Mucosa of stomach (tissue), 1 donor: Measurements from ENCODE around the gene PGF.

Experiments used
- H3K27me3 ChIP-seq: one replicate; pipeline ENCODE4 v1.7.0; 2013; ENCODE audit warnings: mild to moderate bottlenecking, low read length; ENCODE audit not compliant: control insufficient read depth, insufficient read depth
- H3K36me3 ChIP-seq: one replicate; pipeline ENCODE4 v1.7.0; 2013; ENCODE audit warnings: low read length; ENCODE audit not compliant: control insufficient read depth, insufficient read depth
- H3K4me1 ChIP-seq: one replicate; pipeline ENCODE4 v1.7.0; 2013; ENCODE audit warnings: mild to moderate bottlenecking, low read length; ENCODE audit not compliant: control insufficient read depth, insufficient read depth
- H3K4me3 ChIP-seq: one replicate; pipeline ENCODE4 v1.7.0; 2013; ENCODE audit warnings: low read length
- H3K9ac ChIP-seq: one replicate; pipeline ENCODE4 v1.7.0; 2013; ENCODE audit warnings: mild to moderate bottlenecking, low read length, moderate library complexity
- H3K9me3 ChIP-seq: one replicate; pipeline ENCODE4 v1.7.0; 2013; ENCODE audit warnings: mild to moderate bottlenecking, low read length, moderate library complexity; ENCODE audit not compliant: control insufficient read depth
- donor health status: Pancreatic carcinoma.

The PGF gene

DNA sequence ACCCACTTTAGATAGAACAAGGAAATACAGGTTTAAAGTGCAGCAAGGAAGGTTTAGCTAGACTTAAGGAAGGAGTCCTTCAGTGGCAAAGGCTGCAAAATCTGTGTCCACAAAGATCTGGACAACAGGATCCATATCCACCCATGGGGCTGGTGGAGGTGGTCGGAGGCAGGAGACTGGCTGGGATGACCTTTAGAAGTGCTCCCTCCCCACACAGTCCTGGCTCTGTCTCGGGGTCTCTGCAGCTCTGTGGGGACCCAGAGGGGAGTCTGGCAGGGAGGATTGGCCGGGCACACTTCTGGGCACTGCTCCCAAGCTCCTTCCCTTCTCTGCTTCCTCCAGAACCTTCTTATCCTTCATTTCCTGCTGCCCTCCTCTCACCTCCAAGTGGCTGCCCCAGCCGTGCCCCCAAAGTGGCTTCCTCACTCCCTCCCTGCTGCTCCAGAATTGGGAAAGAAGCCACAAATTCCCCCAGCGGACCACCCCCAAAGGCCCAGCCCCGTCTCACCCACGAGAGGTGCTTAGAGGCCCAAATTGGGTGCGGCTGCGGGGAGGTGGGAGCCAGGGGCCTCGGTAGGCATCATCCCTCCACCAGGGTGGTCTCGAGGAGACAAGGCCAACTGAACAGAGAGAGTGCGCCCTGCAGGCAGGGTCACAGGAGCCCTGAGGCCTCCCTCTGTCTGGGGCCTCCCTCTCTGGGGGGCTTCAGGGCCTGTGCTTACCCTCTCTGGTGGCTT is 21.9 kb upstream of the PGF start:
- Histone ChIP-seq H3K36me3 (no peaks in the 10 kb centered on the region), H3K27me3 (no peaks in the 10 kb centered on the region), H3K9me3 (no peaks in the 10 kb centered on the region), H3K4me1 (peaks cover 4% of the 10 kb centered on the region), H3K4me3 (no peak overlapping the region), H3K9ac (no peak overlapping the region)

DNA sequence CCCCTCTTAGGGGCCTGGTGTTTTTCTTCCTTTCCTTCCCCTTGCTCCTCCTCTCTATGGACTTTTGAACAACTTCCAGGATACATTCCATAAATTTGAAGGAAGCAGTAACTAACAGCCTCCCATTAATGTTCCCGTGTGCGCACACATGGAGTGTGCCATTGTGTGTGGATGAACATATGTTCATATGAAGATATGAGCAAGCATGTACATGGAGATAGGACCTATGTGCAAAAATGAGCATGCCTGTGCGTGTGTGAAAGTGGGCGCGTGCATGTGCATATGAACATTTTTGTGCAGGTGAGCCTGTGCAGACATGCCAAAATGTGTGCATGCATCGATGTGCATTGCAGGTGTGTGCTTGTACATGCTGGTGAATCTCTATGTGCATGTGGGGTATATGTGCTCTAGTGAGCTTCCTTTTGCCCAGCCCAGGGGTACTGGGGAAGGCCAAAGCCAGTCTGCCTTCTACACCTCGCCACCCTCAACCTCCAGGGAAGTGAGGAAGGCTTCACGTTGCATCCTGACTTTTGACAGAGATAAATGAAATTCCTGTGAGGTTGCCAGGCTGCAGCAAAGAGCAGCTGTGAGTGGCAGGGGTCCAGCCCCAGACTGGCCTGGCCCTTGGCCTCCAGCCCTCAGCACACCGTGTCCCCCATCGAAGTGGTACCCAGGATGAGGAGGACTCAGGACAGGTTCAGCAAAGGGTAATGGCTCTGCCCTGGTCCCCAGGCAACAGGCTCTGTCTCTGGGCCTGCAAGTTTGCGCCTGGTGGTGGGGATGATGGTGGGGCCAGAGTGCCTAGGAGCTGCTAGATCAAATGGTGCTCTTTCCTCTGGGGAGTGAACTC is 21.1 kb upstream of the PGF start:
- Histone ChIP-seq H3K4me1 (peaks cover 4% of the 10 kb centered on the region), H3K9ac (no peak overlapping the region), H3K36me3 (no peaks in the 10 kb centered on the region), H3K9me3 (no peaks in the 10 kb centered on the region), H3K4me3 (no peak overlapping the region), H3K27me3 (no peaks in the 10 kb centered on the region)

DNA sequence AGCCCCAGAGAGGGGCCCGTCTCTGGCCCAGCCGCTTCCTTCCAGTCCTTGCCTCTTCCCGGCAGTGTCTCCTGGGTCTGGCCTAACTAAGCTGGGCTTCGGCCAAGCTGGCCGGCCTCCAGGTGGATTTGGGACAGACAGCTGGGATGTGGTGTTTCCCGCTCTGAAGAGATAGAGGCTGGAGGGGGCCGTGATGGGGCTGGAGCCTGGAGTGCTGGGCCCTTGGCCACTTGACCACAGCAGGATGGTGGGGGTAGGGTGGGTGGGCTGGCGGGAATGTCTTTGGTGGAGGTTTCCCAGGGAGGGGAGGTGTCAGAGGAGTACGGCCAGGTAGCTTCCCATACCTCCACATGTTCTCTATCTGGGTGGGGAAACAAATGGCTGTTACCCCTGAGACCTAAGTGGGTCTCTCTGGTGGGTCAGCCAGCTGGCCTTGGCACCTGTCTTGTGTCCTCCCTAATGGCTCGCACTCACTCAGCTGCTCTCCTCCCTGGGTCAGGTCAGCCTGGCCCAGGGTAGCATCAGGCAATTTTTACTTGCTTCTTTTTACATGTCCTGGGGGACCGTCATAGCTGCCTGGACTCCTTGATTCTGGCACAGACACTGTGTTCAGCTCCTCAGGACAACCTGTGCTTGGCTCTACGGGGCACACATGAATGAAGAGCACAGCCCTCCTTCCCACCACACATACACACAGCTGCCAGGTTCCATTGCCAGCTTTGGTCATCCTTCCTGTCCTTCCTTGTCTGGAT is 19.8 kb upstream of the PGF start:
- Histone ChIP-seq H3K4me3 (no peak overlapping the region), H3K27me3 (no peaks in the 10 kb centered on the region), H3K9ac (no peak overlapping the region), H3K9me3 (no peaks in the 10 kb centered on the region), H3K36me3 (no peaks in the 10 kb centered on the region), H3K4me1 (no peaks in the 10 kb centered on the region)

DNA sequence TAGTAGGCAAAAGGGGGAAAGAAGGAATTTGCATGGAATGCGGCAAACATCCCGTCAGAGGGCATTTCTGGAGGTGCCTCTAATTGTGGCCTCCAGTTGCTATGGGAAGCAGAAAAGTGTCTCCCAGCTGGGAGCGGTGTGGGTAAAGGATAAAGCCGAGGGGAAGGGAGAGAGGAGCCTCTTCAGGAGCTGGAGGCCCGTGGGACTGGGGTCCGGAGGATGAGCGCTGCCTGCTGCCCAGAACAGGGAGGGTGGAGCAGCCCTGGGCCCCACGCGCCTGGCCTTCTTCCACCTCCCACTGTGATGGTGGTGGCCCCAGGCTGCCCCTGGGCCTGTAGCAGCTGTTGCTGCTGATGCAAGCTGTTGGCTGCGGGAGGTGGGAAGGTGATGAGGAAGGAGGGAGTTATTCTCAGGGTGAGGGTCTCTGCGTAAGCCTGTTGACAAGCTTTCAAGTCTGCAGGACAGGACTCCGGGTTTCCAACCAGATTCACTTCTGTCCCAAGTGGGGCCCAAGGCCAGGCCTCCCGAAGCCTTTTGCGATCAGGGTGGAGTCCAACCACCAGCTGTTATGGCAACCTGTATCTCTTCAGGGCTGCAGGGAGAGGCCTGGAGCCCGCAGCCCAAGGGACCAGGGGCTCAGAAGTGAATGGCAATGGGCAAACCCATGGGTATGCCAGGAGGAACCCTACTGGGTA is 19.1 kb upstream of the PGF start:
- Histone ChIP-seq H3K4me1 (no peaks in the 10 kb centered on the region), H3K27me3 (no peaks in the 10 kb centered on the region), H3K4me3 (no peak overlapping the region), H3K36me3 (no peaks in the 10 kb centered on the region), H3K9ac (no peak overlapping the region), H3K9me3 (no peaks in the 10 kb centered on the region)

DNA sequence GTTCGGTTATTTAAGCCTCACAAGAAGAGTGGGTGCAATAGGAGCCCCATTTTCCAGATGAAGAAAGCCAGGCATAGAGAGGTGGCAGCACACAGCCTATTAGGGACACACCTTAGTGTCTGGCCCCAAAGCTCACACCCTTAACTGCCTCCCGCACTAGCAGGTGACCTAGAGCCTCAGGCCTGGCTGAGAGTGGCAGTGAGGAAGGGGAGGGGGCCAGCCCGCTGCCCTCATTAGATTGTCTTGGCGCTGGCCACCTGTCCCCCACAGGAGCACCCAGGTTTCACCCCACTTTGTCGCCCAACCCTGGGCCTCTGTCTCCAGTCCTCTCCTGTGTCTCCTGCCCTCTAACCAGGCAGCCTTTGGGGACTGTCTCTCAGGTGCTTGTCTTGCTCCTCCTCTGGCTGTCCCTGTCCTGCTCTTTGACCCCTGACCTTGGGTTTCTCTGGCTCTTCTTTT is 18.5 kb upstream of the PGF start:
- Histone ChIP-seq H3K36me3 (no peaks in the 10 kb centered on the region), H3K9ac (no peak overlapping the region), H3K27me3 (no peaks in the 10 kb centered on the region), H3K4me1 (no peaks in the 10 kb centered on the region), H3K9me3 (no peaks in the 10 kb centered on the region), H3K4me3 (no peak overlapping the region)

DNA sequence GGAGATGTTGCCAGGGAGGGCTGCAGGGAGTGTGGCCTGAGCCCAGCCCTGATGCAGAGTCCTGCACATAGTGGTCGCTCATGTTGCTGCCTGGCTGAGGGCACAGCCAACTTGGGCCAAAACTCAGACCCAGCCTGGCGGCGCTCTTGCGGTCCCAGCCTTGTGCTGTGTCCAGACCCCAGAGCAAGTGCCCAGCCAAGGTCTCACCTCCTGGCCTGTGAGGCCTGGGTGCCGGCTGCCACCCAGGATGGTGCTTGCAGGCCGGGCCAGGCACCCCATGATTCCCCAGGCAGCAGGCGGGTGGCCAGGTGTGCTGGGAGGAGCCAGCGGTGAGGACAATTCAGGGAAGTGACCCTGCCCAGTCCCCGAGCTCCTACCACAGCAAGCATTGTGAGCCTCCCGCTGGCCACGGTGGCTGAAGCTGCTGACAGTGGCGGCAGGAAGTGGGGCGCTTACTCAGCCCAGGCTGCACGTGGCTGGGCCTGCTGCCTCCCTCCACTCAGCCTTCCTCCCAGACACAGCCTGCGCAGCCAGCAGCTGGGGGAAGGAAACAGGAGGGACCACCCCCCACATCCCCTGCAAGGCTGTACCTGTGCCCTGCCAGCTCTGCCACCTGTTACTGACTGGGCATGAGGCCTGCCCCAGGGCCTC is 17.7 kb upstream of the PGF start:
- Histone ChIP-seq H3K4me1 (no peaks in the 10 kb centered on the region), H3K27me3 (no peaks in the 10 kb centered on the region), H3K9ac (no peak overlapping the region), H3K9me3 (no peaks in the 10 kb centered on the region), H3K36me3 (no peaks in the 10 kb centered on the region), H3K4me3 (no peak overlapping the region)

DNA sequence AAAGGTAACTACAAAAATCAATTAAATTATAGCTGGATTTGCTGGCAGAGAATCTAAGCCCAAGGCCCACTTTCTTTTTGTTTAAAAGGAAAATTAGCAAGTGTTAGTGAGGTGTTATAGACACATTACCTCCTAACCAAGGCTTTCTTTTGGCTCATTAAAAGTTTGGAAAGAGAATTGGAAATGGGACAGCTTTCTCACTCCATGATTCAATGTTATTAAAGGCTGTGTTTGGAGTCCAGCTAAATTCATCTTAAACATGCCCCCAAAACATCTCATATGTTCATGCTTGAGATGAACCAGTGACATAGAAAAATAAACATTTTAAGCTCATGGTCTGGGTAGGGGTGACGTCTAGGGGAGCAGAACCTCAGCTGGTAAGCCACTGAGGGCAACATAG is 13.4 kb upstream of the PGF start:
- Histone ChIP-seq H3K9ac (no peak overlapping the region), H3K4me3 (no peak overlapping the region), H3K9me3 (no peaks in the 10 kb centered on the region), H3K4me1 (no peaks in the 10 kb centered on the region), H3K36me3 (no peaks in the 10 kb centered on the region), H3K27me3 (peaks cover 3% of the 10 kb centered on the region)

DNA sequence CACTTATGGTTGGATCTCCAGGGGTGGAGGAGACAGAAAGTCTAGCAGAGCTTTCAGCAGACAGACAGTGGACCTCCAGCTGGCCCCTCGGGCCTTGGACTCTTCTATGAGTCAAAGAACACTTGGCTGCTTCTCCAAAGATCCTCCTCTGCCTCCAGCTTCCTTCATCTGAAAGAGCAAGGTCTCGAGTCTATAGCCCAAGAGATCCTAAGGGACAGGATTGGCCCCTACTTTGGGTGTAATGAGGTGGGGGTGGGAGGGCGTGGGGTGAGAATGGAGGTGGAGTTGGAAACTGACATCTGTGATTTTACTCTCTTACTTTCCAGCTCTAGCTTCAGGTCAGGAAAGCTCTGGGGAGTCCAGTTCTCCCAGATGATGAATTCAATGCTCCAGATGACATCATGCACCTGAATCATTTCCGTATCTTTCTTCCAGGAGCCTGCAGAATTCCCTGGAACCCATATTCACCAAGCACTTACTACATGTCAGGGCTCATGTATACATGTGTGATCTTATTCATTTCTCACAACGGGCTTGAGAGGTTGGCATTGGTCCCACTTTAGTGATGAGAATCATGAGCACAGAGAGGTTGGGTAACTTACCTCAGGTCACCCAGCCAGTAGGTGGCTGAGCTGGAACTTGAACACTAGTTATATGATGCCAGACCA is 10.2 kb upstream of the PGF start:
- Histone ChIP-seq H3K9me3 (no peaks in the 10 kb centered on the region), H3K4me1 (no peaks in the 10 kb centered on the region), H3K36me3 (no peaks in the 10 kb centered on the region), H3K9ac (no peak overlapping the region), H3K4me3 (no peak overlapping the region), H3K27me3 (peaks cover 9% of the 10 kb centered on the region)

DNA sequence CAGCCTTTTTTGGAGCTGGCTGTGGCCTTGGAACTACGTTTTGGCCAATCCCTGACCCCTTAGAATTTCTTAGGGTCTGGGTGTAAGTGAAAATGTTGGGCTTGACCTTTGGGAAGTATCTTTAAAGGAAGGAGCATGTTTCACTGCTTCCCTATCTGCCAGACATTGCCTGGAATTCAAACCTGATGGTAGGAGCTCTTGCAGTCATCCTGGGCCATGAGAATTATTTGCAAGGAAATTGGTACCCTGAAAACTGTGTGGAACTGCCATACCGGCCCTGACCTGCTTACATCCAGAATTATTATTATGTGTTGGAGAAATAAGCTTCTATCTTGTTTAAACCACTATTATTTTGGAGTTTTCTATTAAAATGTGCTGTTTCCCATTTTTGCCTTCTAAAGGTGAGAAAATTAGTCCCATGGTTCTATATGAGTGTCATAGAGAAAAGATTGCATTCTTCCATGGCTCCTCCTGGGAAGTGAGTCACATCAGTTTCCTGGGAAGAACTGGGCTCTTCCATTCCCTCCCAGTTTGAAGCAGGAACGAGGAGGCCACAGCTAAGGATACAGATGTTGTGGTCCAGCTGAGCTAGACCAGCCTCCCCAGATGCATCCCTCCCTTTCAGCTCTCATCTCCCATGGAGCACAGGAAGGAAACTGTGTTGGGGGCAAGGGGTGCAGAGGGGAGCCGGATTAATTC is 9.5 kb upstream of the PGF start:
- H3K4me1 ChIP-seq = no peaks in the 10 kb centered on the region

DNA sequence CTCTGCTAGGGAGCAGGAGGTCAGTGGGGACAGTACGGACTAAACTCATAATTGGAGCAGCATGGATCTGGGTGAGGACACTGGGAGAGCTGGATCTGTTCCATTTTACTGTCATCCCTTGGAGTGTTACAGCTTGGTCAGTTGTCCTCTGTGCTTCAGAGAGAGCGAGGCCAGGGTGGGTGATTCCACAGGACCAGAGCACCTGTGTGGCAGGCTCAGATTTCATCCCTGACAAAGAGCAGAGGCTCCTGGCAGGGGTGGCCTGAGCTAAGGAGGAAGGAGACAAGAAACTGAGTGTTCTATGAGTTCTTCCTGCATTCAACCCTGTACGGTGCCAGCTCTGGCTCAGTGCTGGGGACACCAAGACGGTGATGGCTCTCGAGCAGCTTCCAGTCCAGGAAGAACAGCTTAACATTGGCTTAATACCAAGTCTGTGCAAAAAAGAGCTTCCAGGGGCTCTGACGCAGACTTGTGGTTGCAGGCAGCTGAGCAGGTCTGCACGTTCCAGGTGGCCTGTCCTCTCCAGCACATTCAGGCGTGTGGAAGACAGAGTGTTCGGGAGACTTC is 8.4 kb upstream of the PGF start:
- H3K36me3 ChIP-seq = no peaks in the 10 kb centered on the region
- no peak overlapping the region for H3K9ac ChIP-seq
- H3K4me3 ChIP-seq = no peak overlapping the region

More for the DNA sequence above, 9.5 kb upstream of the PGF start:
- Histone ChIP-seq H3K9ac (no peak overlapping the region), H3K4me3 (no peak overlapping the region), H3K9me3 (no peaks in the 10 kb centered on the region), H3K27me3 (peaks cover 9% of the 10 kb centered on the region), H3K36me3 (no peaks in the 10 kb centered on the region)

More for the DNA sequence above, 8.4 kb upstream of the PGF start:
- H3K4me1 ChIP-seq = no peaks in the 10 kb centered on the region
- peaks cover 9% of the 10 kb centered on the region for H3K27me3 ChIP-seq
- H3K9me3 ChIP-seq = no peaks in the 10 kb centered on the region
